Measurements from ENCODE around the gene NBPF3.

The NBPF3 gene

DNA sequence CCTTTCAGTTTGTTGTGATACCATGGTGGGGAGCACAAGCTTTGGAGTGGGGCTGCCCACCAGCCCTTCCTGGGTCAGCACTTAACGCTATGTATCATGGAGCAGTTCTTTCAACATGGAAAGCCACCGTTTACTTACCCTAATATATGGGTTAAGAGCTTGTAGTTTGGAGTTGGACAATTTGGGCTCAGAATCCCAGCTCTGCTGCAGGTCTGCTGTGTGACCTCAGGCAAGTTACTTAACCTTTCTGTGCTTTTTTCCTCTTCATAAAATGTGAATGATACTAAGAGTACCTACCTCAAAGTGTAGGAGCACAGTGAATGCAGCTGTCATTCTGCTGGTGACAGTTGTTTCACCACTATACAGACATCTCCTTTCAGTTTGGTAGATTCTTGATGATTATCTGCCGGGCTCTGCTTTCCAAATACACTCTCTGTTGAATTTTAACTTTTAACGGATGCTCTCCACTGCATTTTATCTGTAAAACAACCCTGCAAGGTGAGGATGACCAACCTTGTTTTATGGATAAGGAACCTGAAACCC, 93.1 kb downstream of the NBPF3 start:
- H3K27ac ChIP-seq = no peak overlapping the region

DNA sequence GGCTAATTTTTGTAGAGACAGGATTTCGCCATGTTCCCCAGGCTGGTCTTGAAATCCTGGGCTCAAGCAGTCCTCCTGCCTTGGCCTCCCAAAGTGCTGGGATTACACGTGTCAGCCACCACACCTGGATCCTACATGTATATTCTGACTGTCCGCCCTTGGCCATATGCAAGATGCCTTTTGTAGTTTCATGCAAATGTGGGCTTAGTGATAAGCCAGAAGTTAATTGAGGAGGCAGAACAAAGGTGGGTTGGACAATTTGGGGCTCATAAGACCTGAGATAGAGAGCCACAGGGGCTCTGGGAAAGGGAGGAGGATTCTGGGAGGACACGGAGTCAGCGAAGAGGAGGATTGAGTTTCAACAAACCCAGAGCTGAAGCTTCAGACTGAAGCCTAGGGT, 94.2 kb downstream of the NBPF3 start:
- H3K27ac ChIP-seq = no peak overlapping the region

More for the DNA sequence above, 93.1 kb downstream of the NBPF3 start:
- H3K4me3 ChIP-seq = no peak overlapping the region

More for the DNA sequence above, 94.2 kb downstream of the NBPF3 start:
- H3K4me3 ChIP-seq = no peak overlapping the region
